GM12865 (cell line): ENCODE data around the gene C3orf62.
A peak's percentile ranks its signal among the peaks of the same experiment; 100 is the strongest.

ENCODE experiments used
- DNase-seq: peaks from one replicate; pipeline ENCODE4 v3.0.0; 2010; ENCODE audit warnings: low read depth
- H3K4me3 ChIP-seq: 2 replicates; pipeline ENCODE4 v1.5.1; 2011; ENCODE audit warnings: mild to moderate bottlenecking, low read depth, low read length, control low read depth
- TF ChIP-seq, protein P1 (sequence below): IDR thresholded peaks from 2 replicates; pipeline ENCODE4 v1.5.1; 2011; ENCODE audit warnings: low read length, control low read depth, low read depth, inconsistent platforms; ENCODE audit not compliant: insufficient read depth; ENCODE audit errors: missing control alignments

The C3orf62 gene

DNA sequence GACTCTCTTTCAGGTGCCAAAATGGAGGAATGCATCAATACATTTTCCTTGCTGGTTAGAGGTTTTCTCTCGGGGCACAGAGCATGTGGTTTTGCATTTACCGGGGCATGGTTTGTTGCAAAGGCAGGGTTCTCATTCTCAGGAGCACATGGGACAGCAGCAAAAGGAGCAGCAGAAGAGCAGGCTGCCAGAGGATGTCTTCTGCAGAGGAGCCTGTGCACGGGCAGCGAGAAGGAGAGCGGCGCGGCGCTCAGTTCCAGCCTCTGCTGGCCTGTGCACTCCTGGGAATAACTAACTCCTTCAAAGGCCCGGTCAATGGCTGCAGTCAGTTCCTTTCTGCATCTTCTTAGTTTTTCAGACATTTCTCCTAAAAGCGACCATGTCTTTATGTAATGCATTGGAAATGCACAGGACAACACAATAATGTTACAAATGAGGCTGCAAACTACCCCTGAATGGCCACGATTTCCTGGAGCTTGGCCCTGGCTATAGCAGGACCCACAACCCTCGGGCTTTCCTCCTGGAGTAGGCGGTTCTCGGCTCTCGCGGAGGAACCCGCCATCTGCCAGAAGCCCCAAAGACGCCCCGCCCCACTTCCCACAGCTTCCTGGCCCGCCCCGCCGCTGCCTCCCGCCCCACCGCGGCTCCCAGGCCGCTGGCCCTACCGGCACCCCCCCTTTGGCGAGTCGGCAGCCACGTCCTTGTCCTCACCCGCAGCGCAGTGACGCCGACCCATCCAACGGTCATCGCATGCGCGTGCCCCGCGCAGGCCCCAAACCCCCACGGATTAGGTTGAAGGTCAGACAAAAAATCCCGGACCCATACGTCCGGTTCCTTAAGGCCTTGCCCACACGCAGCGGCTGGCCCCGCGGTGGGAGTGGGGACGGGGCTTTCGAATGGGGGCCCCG, at the start of gene C3orf62:
Gene C3orf62 (minus strand): TSS at position 758 of the 908 bp plus-strand sequence. CDS start 360 bp downstream, at position 398.
- TF ChIP-seq, protein P1, sequence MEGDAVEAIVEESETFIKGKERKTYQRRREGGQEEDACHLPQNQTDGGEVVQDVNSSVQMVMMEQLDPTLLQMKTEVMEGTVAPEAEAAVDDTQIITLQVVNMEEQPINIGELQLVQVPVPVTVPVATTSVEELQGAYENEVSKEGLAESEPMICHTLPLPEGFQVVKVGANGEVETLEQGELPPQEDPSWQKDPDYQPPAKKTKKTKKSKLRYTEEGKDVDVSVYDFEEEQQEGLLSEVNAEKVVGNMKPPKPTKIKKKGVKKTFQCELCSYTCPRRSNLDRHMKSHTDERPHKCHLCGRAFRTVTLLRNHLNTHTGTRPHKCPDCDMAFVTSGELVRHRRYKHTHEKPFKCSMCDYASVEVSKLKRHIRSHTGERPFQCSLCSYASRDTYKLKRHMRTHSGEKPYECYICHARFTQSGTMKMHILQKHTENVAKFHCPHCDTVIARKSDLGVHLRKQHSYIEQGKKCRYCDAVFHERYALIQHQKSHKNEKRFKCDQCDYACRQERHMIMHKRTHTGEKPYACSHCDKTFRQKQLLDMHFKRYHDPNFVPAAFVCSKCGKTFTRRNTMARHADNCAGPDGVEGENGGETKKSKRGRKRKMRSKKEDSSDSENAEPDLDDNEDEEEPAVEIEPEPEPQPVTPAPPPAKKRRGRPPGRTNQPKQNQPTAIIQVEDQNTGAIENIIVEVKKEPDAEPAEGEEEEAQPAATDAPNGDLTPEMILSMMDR: no peak
- peak; percentile 85 for DNase-seq
- peak within 1 kb of the TSS; percentile 72 for H3K4me3 ChIP-seq

DNA sequence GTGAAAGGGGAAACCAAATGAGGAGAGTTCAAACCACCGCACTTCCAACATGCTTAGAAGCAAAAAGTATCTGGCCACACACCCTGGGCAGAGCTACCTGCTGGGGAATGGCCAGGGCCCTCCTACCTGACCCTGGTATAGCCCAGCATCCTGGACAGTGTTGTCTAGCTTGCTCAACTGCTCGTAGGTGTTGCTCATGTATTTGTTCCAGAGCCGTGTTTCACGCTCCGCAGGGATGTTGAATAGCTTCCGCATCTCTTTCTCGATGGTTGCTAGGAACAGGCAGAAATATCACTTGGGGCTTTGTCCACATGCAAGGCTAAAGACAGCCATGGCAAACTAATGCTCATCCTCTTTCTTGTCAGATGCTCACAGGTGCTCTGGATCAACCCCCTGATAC, 47.7 kb upstream of the C3orf62 start:
- DNase-seq: no peak
- H3K4me3 ChIP-seq: no peak overlapping the region
- TF ChIP-seq, protein P1: no peak

DNA sequence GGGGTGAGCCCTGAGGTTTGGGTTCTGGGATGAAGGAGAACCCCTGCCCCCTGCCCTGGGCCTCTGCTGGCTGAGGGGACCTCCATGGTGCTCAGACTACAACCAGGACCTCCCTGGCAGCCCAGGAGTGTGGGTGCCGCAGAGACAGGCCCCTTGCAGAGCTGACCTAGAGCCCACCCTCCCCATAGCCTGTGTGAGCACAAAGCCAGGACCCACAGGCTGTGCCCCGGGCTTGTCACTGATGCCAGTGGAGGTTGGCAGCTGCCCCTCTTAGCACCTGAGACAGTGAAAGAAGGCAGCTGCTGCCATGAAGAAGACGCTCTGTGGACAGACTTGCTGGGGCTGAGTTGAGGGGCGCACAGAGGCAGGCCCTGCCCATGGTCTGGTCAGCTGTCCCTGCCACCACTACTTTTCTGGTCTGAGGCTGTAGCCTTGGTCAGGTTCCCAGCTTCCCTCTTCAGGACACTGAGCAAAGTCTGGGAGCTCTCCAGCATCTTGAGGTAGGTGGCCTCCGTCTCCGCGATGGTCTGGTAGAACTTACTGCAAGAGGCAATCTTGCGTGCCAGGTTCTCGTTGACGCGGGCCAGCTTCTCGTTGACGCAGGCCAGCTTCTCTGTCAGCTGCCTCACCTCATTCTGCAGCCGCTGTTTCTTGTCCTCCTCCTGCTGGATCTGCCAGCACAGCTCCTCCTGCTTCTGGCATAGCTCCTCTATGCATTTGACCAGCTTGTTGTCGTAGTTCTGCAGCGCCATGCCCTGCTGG, 39.8 kb upstream of the C3orf62 start:
- no peak for DNase-seq
- TF ChIP-seq, protein P1: no peak
- H3K4me3 ChIP-seq: no peak overlapping the region

DNA sequence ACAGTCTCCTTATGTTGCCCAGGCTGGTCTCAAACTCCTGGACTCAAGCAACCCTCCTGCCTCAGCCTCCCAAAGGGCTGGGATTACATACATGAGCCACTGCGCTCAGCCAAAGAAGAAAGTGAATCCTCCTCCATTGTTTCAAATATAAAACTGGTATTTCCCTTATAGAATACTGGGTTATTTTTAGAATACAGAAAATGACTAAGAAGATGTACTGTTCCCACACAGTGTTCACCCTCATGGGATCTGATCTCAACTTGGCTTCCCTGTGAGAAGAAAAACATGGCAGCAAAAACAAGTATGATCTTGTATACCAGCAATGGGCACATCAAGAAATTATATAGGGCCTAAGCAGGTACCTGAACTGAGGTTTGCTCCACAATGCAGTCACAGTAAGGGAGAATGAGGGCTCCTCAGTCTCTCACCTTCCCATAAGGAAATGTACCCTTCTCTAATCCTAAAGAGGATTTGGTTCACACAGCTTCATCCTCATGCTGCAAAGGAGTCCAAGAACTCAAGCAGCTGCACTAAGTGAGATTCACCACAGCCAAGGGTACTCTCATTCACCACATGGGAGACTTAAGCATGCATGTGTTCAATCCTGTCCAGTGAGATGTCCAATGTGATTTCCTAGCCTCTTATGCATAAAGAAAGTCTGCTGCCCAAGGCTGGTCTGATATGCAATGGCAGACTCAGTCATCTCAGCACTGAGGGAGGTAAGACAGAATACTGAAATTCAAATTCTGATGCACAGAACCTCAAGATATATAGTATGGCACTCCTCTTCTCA, 37.1 kb upstream of the C3orf62 start:
- TF ChIP-seq, protein P1: no peak
- no peak overlapping the region for H3K4me3 ChIP-seq
- DNase-seq: peak; percentile 61

DNA sequence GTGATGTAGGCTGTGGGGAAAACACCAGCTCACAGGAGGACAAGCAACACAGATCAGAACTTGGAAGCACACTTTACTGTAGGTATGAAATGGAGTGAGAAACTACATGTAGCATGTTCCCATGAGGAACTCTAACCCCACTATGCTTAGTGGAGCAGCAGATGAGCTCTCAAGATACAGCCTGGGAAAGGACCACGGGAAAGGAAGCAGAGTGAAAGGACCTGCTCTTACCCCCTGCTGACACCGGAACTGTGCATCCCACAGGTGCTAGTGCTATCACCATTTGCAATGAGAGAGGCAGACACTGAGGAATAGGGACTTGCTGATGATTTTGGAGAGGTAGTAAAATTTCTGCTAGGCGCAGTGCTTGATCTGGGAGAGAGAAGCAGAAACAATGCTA, 34.3 kb upstream of the C3orf62 start:
- DNase-seq: peak; percentile 78
- no peak overlapping the region for H3K4me3 ChIP-seq
- TF ChIP-seq, protein P1: no peak

DNA sequence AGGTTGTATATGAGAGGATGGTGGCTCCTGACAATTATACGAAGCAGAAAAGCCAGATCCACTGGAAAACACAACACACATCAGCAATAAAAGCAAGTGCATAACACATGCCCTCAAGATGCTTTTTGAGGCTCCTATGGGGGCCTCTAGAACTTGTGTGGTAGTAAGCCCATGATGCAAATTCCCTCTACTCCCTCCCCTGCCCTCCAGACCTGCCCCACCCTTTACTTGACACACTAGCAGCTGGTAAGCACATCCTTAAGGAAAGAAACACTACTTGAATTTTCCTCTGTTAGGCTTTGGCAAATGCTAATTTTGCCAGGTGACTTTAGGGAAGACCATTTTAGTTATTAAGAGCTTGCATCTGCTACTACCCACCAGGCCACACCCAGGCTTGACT, 33.6 kb upstream of the C3orf62 start:
- TF ChIP-seq, protein P1: no peak
- no peak for DNase-seq
- H3K4me3 ChIP-seq: no peak overlapping the region
